GM18520 (cell line): ENCODE measurements around the gene RNF113B.

Experiments used
- ATAC-seq: cut with Tn5 transposase; IDR thresholded peaks from one replicate; pipeline ENCODE4 v1.9.1; 2021; ENCODE audit not compliant: unreplicated experiment

The RNF113B gene

GRCh38 chr13:98175043-98175442, 2.0 kb downstream of the RNF113B start:
- ATAC-seq: no peak

DNA sequence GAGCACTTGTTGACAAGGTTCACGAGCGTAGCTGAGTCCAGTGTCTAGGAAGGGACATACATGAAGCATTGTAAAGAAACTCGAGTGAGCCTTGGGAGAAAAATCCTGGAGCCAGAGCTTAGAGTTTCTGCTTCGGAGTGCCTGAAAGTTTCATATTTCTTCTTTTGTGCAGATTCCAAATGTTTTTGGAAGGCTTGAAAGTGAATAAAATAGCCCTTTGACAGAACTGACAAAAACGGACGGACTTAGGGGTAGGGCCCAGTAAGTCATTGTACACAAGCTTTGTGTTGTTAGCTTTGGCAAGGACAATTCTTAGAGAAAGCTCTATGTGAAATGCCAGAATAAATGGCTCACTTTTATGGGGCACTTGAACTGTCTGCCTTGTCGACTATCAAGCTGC, 2.8 kb downstream of the RNF113B start:
- no peak for ATAC-seq

- no peak for ATAC-seq
Observed at GRCh38 chr13:98173431-98174152, 3.5 kb downstream of the RNF113B start.

DNA sequence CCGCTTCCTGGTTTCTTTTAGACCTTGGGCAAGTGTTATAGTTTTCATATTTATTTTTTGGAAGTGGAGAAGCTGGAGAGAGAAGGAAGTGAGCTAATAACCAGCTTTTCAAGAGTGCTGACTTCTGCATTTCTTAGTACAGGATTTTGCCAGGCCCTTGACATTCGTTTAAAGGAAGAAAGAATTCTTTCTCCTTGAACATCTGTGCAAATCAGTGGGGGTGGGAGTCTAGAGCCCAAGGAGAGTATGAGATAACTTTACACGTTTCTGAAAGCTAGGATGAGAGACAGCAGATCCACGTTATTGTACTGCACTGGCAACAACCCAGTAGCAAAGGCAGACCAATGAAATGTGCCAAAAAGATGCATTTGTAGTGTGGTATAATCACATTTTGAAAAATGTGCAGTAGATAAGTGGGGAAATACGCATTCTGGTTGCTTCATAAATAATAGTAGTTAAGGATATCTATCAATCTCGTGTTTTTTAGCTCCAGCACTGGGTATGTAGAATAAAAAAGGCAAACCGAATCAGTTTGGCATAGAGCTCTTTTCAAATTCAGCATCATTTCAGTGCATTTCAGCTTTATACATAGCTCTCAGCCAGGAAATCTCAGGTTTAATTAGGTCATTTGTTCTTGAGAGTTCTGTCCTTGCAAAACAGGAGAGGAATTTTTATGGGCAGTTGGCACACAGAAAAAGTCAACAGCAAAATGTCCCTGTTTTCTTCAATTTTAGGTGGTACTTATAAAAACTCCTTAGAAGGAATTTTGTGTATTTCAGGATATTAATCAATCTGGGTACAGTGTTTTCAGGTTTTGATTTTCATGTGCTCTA, 4.3 kb downstream of the RNF113B start:
- ATAC-seq: no peak

DNA sequence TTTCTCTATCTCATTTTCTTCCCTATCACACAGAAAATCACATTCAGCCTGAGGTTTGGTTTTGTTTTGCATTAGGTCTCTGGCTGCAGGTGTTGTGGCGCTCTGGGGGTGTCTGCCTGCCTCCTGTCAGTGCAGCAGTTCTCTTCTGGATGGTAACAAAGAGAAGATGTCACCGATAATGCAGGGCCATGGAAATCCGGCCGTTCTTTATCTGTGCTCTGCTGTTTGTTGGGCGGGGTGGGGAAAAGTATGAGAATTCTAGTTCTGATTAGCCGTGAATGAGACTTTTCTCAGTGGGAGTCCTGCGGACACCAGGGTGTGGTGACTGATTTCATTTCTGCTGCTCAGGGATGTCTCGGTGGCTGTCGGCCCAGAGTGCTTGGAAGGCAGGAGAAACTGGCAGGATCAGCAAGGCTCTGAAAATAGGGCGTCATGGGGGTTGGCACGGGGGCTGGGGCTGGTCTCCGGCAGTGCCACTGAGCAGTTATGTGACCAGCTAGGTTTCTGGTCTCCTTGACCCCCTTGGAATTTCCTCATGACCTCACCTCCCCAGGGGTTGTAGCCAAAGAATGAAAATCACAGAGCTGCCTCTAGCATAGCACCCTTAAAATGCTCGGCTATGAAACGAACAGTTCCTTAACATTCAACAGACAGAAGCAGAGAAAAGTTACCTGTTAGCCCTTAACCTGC, 5.0 kb downstream of the RNF113B start:
- no peak for ATAC-seq

DNA sequence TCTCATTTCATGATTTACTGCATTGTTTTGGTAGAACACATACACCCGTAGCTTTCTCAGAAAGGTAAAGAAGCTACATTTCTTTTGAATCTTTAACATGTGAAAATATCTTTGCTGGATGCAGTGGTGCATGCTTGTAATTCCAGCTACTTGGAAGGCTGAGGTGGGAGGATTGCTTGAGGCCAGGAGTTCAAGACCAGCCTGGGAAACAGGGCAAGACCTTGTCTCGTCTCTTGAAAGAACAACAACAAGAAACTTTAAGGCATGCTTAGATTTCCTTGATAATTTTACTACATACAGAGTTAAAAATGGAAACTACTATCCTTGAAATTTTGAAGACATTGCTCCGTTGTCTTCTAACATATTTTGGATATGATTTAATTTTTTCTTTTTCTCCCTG, 7.7 kb downstream of the RNF113B start:
- ATAC-seq: no peak

GRCh38 chr13:98162935-98163334, 14.1 kb downstream of the RNF113B start:
- ATAC-seq: no peak

DNA sequence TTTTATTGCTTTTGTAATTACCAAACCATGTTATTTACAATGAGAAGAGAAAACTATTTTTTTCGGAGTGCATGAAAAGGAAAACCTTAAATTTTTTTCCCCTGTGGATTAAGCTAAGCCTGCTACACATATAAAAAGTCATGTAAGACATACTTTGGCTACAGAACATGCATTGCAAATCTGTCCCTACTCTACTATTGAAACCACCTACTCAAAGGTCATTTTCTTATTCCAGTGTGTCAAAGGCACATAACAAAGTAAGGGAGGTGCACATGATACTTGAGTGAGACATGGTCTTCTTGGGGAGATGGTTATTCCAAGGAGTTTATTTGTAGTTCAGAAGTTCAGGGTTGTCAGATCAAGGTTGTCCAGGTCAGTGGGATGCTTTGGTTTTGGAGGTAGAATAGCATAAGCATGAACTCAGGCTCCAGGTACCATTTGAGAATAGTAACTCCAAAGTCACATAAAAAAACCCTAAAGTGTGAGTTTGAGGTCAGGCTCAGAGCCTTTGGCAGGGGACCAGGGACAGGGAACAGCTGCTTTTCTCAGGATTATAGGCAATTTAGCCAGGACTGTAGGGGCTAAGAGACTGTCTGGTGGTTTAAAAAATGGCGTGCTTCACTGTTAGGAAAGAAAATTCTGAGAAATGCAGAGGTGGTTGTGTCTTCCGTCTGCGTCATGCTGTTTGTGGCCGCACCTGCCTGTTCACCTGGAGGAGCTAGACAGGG, 18.7 kb downstream of the RNF113B start:
- no peak for ATAC-seq

DNA sequence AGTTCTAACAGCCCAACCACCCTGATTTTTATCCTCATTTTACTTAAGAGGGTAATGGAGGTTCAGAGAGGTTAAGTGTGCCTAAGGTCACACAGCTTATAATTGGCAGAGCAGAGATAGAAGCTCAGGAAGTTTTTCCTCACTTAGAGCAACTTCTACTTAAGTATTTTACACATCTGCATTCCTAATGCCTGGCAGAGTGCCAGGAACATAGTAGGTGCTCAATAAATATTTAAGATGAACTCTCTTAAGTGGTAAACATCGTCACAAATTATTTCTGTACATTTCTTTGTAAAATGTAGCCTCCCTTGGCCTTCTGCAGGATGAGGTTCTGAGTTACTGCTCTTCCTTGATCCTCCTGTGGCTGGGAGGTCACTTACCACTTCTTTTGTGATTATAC, 19.5 kb downstream of the RNF113B start:
- no peak for ATAC-seq

- ATAC-seq: no peak
Observed at GRCh38 chr13:98157188-98157587, 19.9 kb downstream of the RNF113B start.

DNA sequence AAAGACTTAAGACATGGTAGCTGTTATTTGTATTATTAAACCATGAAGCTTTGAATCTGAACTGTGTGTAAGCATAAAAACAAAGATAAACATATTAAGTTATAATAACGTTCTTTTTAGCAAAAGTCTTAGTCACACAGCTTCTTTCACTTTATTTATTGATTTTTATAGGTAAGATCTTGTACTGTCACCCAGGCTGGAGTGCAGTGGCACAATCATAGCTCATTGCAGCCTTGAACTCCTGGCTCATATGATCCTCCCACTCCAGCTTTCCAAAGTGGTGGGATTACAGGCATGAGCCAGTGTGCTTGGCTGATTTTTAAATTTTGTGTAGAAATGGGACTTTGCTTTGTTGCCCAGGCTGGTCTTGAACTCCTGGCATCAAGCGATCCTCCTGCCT, 20.8 kb downstream of the RNF113B start:
- no peak for ATAC-seq

DNA sequence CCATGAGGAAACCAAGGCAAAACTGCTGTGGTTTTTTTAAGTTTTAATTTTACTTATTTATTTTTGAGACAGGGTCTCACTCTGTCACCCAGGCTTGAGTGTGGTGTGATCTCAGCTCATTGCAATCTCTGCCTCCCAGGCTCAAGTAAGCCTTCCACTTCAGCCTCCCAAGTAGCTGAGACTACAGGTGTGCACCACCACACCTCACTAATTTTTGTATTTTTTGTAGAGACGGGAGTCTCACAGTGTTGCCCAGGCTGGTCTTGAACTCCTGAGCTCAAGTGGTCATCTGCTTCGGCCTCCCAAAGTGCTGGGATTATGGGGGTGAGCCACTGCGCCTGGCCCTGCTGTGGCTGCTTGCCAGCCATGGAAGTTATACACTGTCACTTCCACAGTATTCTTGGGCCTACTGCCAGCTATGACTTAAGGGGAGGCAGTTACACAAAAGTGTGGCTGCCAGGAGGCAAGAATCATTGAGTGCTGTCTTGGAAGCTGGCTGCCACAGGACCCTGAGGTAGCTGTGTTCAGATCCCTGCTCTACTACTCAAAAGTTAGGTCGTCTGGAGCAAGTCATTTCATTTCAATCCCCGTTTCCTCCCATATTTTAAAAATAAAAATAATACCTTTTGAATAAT, 21.5 kb downstream of the RNF113B start:
- no peak for ATAC-seq

DNA sequence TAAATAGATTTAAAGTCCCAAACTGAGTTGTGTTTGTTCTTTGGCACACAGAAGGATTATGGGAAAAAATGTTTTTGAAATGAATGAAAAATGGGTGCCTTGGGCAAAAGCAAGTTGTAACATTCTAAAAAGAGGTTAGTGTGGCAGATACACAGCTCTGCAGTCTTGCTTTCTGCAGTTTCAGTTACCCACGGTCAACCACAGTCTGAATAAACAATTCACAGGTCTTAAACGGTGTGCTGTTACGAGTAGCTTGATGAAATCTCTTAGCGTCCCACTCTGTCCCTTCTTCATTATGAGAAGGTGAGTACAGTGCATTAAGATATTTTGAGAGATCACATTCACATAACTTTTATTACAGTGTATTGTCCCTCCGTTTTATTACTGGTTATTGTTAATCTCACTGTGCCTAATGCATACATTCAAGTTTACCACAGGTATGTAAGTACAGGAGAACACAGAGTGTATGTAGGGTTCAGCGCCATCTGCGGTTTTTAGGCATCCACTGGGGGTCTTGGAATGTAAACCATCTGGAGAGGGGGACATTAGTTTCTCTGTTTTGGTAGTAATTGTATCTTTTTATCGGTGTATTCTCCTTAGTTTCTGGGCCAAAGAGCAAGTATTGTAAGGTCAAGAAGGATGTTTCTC, 26.1 kb downstream of the RNF113B start:
- ATAC-seq: no peak

GRCh38 chr13:98147521-98147920, 29.5 kb downstream of the RNF113B start:
- ATAC-seq: no peak

DNA sequence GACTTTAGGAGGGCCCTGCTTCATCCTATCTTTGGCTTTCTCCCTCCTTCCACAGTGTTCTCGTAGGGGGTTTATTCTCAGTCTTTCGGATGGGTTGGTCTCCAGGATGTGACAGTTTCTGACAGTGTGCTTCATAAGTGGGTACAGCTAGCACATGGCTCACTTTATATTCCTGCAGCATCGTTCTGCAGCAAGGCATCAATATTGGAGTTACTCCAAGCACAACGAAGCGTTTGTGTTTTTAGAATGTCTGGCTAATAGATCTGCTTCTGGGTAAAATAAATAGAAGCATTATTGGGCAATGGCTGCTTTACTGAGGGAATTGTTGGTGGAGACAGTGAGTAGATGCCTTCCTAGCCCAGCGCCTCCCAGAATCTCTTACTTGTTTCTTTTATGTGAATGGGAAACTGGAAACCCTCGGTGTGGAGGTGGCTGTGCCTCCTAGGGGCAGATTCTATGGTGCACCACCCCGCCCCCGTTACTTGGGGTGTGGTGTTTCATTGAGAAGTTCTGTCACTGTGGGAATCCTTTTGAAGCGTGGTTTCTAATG, 32.2 kb downstream of the RNF113B start:
- ATAC-seq: no peak

GRCh38 chr13:98144027-98144741, 32.9 kb downstream of the RNF113B start:
- no peak for ATAC-seq

DNA sequence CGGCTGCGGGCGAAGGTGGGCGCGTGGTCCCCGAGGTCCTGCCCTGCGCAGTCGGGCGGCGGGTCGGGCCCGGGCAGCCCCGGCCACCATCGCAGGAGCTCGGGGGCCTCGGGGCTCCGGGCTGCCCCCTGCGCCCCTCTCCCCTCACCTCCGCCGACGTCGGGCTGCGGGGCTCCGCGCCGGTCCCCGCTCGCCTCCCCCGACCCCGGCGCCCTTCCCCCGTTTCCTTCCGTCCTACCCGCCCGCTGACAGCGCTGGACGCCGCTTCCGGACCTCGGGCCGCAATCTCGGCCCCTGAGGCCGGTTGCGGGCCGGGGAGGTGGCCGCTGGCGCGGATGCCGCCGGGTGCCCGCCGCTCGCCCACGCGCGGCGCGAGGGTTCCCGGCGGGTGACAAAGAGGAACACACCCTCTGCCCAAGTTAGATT, 33.5 kb downstream of the RNF113B start:
- ATAC-seq: no peak

- no peak for ATAC-seq
Observed at GRCh38 chr13:98143157-98143553, 33.9 kb downstream of the RNF113B start.
